Esophagus squamous epithelium (tissue), 5 donors: ENCODE data around the gene CITED4. TPM values are rescaled to one million over a fixed set of nuclear protein-coding genes. Genes with fewer than 3 reads are reported as not detected.

Experiments
- DNase-seq: peaks from one replicate; lab custom pipeline; 2025; lab: John Stamatoyannopoulos, UW
- H3K27ac ChIP-seq, 4 donors: fragments of 200-600 bp; sonication (generic); one replicate each; pipeline ENCODE4 v1.5.1; 2016 to 2019; ENCODE audit warnings: mild to moderate bottlenecking in 1 of 4
- H3K27me3 ChIP-seq, 4 donors: fragments of 200-600 bp; sonication (generic); 1 replicate in 3 of 4; 2 replicates in 1 of 4; pipeline versions ENCODE4 v1.5.1 to v1.6.0; 2017 to 2021; ENCODE audit warnings: antibody characterized with exemption in 1 of 4
- H3K36me3 ChIP-seq, 3 donors: fragments of 200-600 bp; sonication (generic); one replicate each; pipeline ENCODE4 v1.5.1; 2016 to 2019
- H3K4me1 ChIP-seq, 3 donors: fragments of 200-600 bp; sonication (generic); one replicate each; pipeline ENCODE4 v1.5.1; 2017 to 2019
- H3K4me3 ChIP-seq, 4 donors: fragments of 200-600 bp; sonication (generic); 1 replicate in 3 of 4; 2 replicates in 1 of 4; pipeline ENCODE4 v1.5.1; 2016 to 2019; ENCODE audit warnings: mild to moderate bottlenecking in 2 of 4, moderate library complexity in 1 of 4
- H3K9me3 ChIP-seq, 3 donors: fragments of 200-600 bp; sonication (generic); one replicate each; pipeline ENCODE4 v1.5.1; 2016 to 2019
- CTCF ChIP-seq, 6 experiments: fragments of 450-650 bp in 4 of 6; fragments of 200-600 bp in 2 of 6; sonication (generic) in 2 of 6; IDR thresholded peaks; one replicate each; pipeline ENCODE4 v1.5.1; 2016 to 2019; ENCODE audit warnings: antibody characterized with exemption in 6 of 6, mild to moderate bottlenecking in 4 of 6, moderate library complexity in 4 of 6
- POLR2A ChIP-seq, 4 donors: fragments of 450-650 bp; IDR thresholded peaks; one replicate each; pipeline ENCODE4 v1.6.1; 2017; ENCODE audit warnings: antibody characterized with exemption in 4 of 4, mild to moderate bottlenecking in 4 of 4, moderate library complexity in 3 of 4
- WGBS, 2 donors: methylation state at CpG; one replicate each; pipeline ENCODE4 v1.1.5; 2018; 5-methylcytosine and 5-hydroxymethylcytosine counted together
- intact Hi-C: fragments of 100-400 bp; cut with DNase I; formaldehyde crosslinking; loops from one replicate; pipeline ENCODE4 v1.15.0; 2022
- total RNA-seq, 4 donors: library from RNA; depleted of rRNA; stranded (reverse); fragments of >200 nt; gene quantifications; one replicate each; pipeline ENCODE4 v1.1.0, GENCODE V29; 2016
- donor health status: DM: yes; HTN: yes; CAD: no.

CITED4 gene
- total RNA-seq, 4 donors from 2014 or later: 12.2 to 40.6 (median 22.1) TPM

- Histone ChIP-seq H3K36me3 (no peaks in the 10 kb centered on the region), H3K4me3 (no peak overlapping the region), H3K27me3 (peaks cover 0 to 10% (median 0%) of the 10 kb centered on the region in 4 donors), H3K9me3 (peaks cover 0 to 5% (median 0%) of the 10 kb centered on the region in 3 donors), H3K27ac (peak overlapping the region in 1 of 4 donors; percentile 56), H3K4me1 (peaks cover 7 to 37% (median 19%) of the 10 kb centered on the region in 3 donors)
- no peak for TF ChIP-seq CTCF (IDR thresholded peaks at IDR 0.05)
- no peak for TF ChIP-seq POLR2A (IDR thresholded peaks at IDR 0.05)
- no peak for DNase-seq
- intact Hi-C loops: no loop called here
- WGBS, 2 donors: 94 to 100% methylated on average over 2 of the region's 2 CpGs
Observed at GRCh38 chr1:40878906-40879305, 16.7 kb upstream of the CITED4 start.

DNA sequence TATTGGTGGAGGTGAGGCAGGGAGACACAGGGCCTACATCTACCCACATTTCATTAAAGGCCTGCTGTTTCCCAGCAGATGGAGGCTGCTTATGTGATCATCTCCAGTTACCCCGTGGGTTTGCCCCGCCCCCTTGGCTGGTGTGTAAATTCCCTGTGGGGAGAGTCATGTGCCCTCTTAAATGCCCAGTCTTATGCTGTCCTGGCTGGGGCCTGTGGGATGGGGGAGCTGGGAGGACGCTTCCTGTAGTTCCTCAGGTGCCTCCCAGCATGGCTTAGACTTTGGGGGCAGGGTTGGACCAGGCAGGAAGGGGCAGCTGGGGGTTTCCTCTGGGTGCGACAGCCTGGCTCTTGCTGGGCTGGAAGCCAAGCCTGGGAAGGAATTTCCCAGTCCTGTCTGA is 15.5 kb upstream of the CITED4 start:
- Histone ChIP-seq H3K4me3 (no peak overlapping the region), H3K27me3 (no peaks in the 10 kb centered on the region), H3K9me3 (peaks cover 0 to 5% (median 0%) of the 10 kb centered on the region in 3 donors), H3K27ac (peak overlapping the region; percentile 36 to 80 (median 58)), H3K36me3 (no peaks in the 10 kb centered on the region), H3K4me1 (peaks cover 7 to 33% (median 19%) of the 10 kb centered on the region in 3 donors)
- no peak for DNase-seq
- no peak for TF ChIP-seq CTCF (IDR thresholded peaks at IDR 0.05)
- TF ChIP-seq POLR2A (IDR thresholded peaks at IDR 0.05): no peak
- intact Hi-C loops: no loop called here
- WGBS, 2 donors: 8 to 21% methylated on average over 2 to 3 of the region's 4 CpGs

DNA sequence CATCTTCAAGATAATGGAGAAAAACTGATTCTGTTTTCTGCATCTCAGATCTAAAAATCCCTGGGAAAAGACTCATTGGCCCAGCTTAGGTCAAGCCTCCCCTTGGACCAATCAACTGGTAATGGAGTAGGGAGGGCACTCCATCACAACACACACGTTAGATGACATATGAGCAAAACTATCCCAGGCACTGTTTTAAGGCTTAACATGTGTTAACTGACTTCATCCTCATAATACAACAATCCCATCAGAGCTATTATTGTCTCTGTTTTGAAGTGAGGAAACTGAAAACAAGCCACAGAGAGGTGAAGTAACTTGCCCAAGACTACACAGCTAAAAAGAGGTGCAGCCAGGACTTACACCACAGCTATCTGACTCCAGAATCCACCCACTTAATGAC is 14.7 kb upstream of the CITED4 start:
- no peaks in the 10 kb centered on the region for H3K27me3 ChIP-seq
- 50 to 67% methylated on average over 1 of the region's 1 CpG for WGBS, 2 donors
- no peak overlapping the region for H3K4me3 ChIP-seq
- H3K9me3 ChIP-seq: peaks cover 0 to 5% (median 0%) of the 10 kb centered on the region in 3 donors
- no peaks in the 10 kb centered on the region for H3K36me3 ChIP-seq
- H3K27ac ChIP-seq: peak overlapping the region; percentile 36 to 80 (median 58)
- peaks cover 7 to 40% (median 22%) of the 10 kb centered on the region in 3 donors for H3K4me1 ChIP-seq
- intact Hi-C loops: no loop called here
- no peak for DNase-seq
- TF ChIP-seq CTCF (IDR thresholded peaks at IDR 0.05) (no peak), POLR2A (IDR thresholded peaks at IDR 0.05) (no peak)

DNA sequence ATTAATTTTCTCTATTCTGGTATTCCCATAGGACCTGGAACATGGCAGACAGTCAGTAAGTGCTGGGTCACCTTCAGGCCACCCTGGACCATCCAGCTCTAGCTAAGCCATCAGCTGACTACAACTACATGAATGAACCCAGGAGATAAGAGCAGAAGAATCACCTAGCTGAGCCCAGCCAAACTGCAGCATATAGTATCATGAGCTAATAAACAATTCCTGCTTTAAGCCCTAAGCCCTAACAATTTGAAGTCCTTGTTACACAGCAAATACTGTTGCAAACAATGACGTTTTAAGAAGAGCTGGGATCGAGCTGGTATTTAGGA is 14.2 kb upstream of the CITED4 start:
- Histone ChIP-seq H3K27ac (peak overlapping the region in 2 of 4 donors; percentile 36 to 61), H3K4me1 (peaks cover 7 to 37% (median 22%) of the 10 kb centered on the region in 3 donors), H3K9me3 (peaks cover 0 to 5% (median 0%) of the 10 kb centered on the region in 3 donors), H3K36me3 (no peaks in the 10 kb centered on the region), H3K27me3 (no peaks in the 10 kb centered on the region), H3K4me3 (no peak overlapping the region)
- intact Hi-C loops: no loop called here
- no peak for DNase-seq
- no peak for TF ChIP-seq POLR2A (IDR thresholded peaks at IDR 0.05)
- no peak for TF ChIP-seq CTCF (IDR thresholded peaks at IDR 0.05)
- 86 to 94% methylated on average over 2 of the region's 2 CpGs for WGBS, 2 donors

DNA sequence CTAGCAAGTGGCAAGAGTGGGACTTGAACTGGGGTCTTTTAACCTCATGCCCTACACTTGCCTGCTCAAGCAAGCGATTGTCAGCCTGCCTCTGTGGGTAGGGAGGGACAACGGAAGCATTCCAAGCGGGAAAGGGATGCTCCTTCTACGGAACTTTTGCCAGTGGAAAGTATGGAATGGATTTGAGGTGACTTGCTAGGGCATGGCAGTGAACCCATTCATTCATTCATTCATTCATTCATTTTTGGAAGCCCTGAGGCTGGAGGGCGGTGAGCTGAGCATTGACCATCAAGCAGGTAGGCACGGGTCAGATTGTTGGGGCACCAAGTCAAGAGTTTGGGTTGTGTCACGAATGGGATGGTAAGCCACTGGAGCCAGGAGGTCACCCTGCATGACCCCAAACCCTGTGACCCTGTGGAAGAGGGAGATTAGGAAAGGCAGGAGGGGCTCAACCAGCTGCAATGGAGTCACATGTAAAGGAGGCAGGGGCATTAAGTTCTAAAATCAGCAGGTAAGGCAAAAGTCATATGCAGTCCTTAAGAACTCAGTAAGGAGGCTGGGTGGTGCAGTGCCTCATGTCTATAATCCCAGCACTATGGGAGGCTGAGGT is 11.8 kb upstream of the CITED4 start:
- no peak for TF ChIP-seq CTCF (IDR thresholded peaks at IDR 0.05)
- no peak for TF ChIP-seq POLR2A (IDR thresholded peaks at IDR 0.05)
- no peaks in the 10 kb centered on the region for H3K36me3 ChIP-seq
- WGBS, 2 donors: 94 to 95% methylated on average over 3 to 7 of the region's 7 CpGs
- H3K9me3 ChIP-seq: peaks cover 0 to 6% (median 5%) of the 10 kb centered on the region in 3 donors
- no peak overlapping the region for H3K4me3 ChIP-seq
- no peak overlapping the region for H3K27ac ChIP-seq
- peaks cover 7 to 32% (median 22%) of the 10 kb centered on the region in 3 donors for H3K4me1 ChIP-seq
- no peaks in the 10 kb centered on the region for H3K27me3 ChIP-seq
- intact Hi-C loops: no loop called here
- DNase-seq: no peak
